ENCODE results near the gene NPAS1. TPM values are rescaled to one million over a fixed set of nuclear protein-coding genes. Genes with fewer than 3 reads are reported as not detected.
A peak's percentile ranks its signal among the peaks of the same experiment; 100 is the strongest.

NPAS1 gene
- total RNA-seq, 1 donor from 2014 or later: 1.7 TPM

- Mint-ChIP-seq H3K4me3 (ENCODE audit: unreplicated experiment) (no peak overlapping the region), H3K4me1 (ENCODE audit: low read depth, unreplicated experiment) (peaks cover 6% of the 10 kb centered on the region), H3K36me3 (ENCODE audit: unreplicated experiment) (no peaks in the 10 kb centered on the region), H3K27me3 (ENCODE audit: unreplicated experiment) (peaks cover 3% of the 10 kb centered on the region), H3K27ac (ENCODE audit: unreplicated experiment) (no peak overlapping the region), H3K9me3 (ENCODE audit: unreplicated experiment) (peaks cover 9% of the 10 kb centered on the region)
- DNase-seq: no peak
- TF ChIP-seq, protein P1, sequence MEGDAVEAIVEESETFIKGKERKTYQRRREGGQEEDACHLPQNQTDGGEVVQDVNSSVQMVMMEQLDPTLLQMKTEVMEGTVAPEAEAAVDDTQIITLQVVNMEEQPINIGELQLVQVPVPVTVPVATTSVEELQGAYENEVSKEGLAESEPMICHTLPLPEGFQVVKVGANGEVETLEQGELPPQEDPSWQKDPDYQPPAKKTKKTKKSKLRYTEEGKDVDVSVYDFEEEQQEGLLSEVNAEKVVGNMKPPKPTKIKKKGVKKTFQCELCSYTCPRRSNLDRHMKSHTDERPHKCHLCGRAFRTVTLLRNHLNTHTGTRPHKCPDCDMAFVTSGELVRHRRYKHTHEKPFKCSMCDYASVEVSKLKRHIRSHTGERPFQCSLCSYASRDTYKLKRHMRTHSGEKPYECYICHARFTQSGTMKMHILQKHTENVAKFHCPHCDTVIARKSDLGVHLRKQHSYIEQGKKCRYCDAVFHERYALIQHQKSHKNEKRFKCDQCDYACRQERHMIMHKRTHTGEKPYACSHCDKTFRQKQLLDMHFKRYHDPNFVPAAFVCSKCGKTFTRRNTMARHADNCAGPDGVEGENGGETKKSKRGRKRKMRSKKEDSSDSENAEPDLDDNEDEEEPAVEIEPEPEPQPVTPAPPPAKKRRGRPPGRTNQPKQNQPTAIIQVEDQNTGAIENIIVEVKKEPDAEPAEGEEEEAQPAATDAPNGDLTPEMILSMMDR (IDR thresholded peaks at IDR 0.05; ENCODE audit: partially characterized antibody, unreplicated experiment): no peak
Measured at GRCh38 chr19:47040869-47041268, 21.2 kb downstream of the NPAS1 start.

- peaks cover 12% of the 10 kb centered on the region for H3K27me3 Mint-ChIP-seq (ENCODE audit: unreplicated experiment)
- H3K4me1 Mint-ChIP-seq (ENCODE audit: low read depth, unreplicated experiment): peaks cover 2% of the 10 kb centered on the region
- TF ChIP-seq, protein P1 (IDR thresholded peaks at IDR 0.05; ENCODE audit: partially characterized antibody, unreplicated experiment): no peak
- H3K9me3 Mint-ChIP-seq (ENCODE audit: unreplicated experiment): peaks cover 6% of the 10 kb centered on the region
- DNase-seq: no peak
- no peak overlapping the region for H3K4me3 Mint-ChIP-seq (ENCODE audit: unreplicated experiment)
- H3K27ac Mint-ChIP-seq (ENCODE audit: unreplicated experiment): no peak overlapping the region
- H3K36me3 Mint-ChIP-seq (ENCODE audit: unreplicated experiment): no peaks in the 10 kb centered on the region
Measured at GRCh38 chr19:47044946-47045866, 25.6 kb downstream of the NPAS1 start.

DNA sequence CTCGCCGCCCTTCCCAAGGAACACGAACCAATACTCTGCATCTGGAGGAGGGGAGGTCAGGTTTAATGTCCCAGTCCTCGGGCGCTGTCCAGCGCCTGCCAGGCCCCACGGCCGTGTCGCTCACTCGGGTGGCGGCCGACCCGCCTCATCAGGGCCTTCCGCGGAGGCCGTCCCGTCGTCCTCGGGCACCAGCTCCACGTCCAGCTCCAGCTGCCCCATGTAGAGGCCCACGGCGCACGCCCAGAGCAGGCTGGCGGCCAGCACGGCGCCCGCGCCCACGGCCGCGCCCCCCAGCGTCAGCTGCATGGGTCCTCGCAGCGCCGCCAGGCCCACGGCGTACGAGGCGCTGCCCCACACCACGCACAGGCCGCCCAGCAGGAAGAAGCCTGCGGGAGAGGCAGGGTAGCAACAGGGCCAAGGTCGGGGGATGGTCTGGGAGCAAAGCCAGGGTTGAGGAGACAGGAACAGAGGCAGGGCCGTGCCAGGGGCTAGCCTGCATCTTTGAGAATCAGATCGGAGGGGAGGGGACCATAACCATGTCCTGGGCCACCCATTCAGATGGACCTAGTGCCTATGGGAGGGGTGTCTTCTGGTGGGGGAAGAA, 26.3 kb downstream of the NPAS1 start:
- no peak overlapping the region for H3K27ac Mint-ChIP-seq (ENCODE audit: unreplicated experiment)
- DNase-seq: no peak

GRCh38 chr19:47047272-47047762, 27.7 kb downstream of the NPAS1 start:
- peak overlapping the region; percentile 99 for H3K4me3 Mint-ChIP-seq (ENCODE audit: unreplicated experiment)
- H3K27ac Mint-ChIP-seq (ENCODE audit: unreplicated experiment): peak overlapping the region; percentile 80
- H3K27me3 Mint-ChIP-seq (ENCODE audit: unreplicated experiment): peaks cover 11% of the 10 kb centered on the region
- no peak for DNase-seq
- H3K4me1 Mint-ChIP-seq (ENCODE audit: low read depth, unreplicated experiment): peaks cover 2% of the 10 kb centered on the region
- TF ChIP-seq, protein P1 (IDR thresholded peaks at IDR 0.05; ENCODE audit: partially characterized antibody, unreplicated experiment): no peak
- H3K36me3 Mint-ChIP-seq (ENCODE audit: unreplicated experiment): no peaks in the 10 kb centered on the region
- H3K9me3 Mint-ChIP-seq (ENCODE audit: unreplicated experiment): peaks cover 4% of the 10 kb centered on the region

More for the DNA sequence above, 26.3 kb downstream of the NPAS1 start:
- peaks cover 2% of the 10 kb centered on the region for H3K4me1 Mint-ChIP-seq (ENCODE audit: low read depth, unreplicated experiment)
- no peaks in the 10 kb centered on the region for H3K36me3 Mint-ChIP-seq (ENCODE audit: unreplicated experiment)
- TF ChIP-seq, protein P1 (IDR thresholded peaks at IDR 0.05; ENCODE audit: partially characterized antibody, unreplicated experiment): no peak
- peaks cover 4% of the 10 kb centered on the region for H3K9me3 Mint-ChIP-seq (ENCODE audit: unreplicated experiment)
- peaks cover 11% of the 10 kb centered on the region for H3K27me3 Mint-ChIP-seq (ENCODE audit: unreplicated experiment)
- no peak overlapping the region for H3K4me3 Mint-ChIP-seq (ENCODE audit: unreplicated experiment)
